HL-60 (cell line): ENCODE results near the gene SLC7A9.

Source experiments
- DNase-seq, 2 experiments: peaks; one replicate each; pipeline ENCODE4 v3.0.0-alpha.2; 2010 to 2020; ENCODE audit warnings: low read depth in 1 of 2, low spot score in 1 of 2
- H3K27ac ChIP-seq: fragments of 250-450 bp; sonication (Bioruptor Pico); replicated peaks from 2 replicates; pipeline ENCODE4 v1.5.1; 2020; ENCODE audit warnings: mild to moderate bottlenecking, moderate library complexity
- H3K27me3 ChIP-seq: fragments of 250-450 bp; sonication (Bioruptor Pico); 2 replicates; pipeline ENCODE4 v1.5.1; 2021; ENCODE audit warnings: mild to moderate bottlenecking, moderate library complexity; ENCODE audit not compliant: insufficient read depth, poor library complexity, severe bottlenecking
- H3K4me3 ChIP-seq: replicated peaks from 2 replicates; pipeline ENCODE4 v1.5.1; 2011; ENCODE audit warnings: mild to moderate bottlenecking, control low read depth, low read length; ENCODE audit not compliant: insufficient read depth
- CTCF ChIP-seq: IDR thresholded peaks from one replicate; pipeline ENCODE4 v1.5.1; 2011; ENCODE audit warnings: low read length, control low read depth, inconsistent platforms; ENCODE audit not compliant: insufficient read depth
- GABPA ChIP-seq: IDR thresholded peaks from 2 replicates; pipeline ENCODE4 v1.6.1; 2012; ENCODE audit warnings: low read depth
- POLR2AphosphoS5 ChIP-seq: IDR thresholded peaks from 2 replicates; pipeline ENCODE4 v1.6.1; 2012; ENCODE audit warnings: low read depth
- REST ChIP-seq: IDR thresholded peaks from 2 replicates; pipeline ENCODE4 v1.6.1; 2012; ENCODE audit warnings: low read depth; ENCODE audit not compliant: insufficient replicate concordance
- SPI1 ChIP-seq: IDR thresholded peaks from 2 replicates; pipeline ENCODE4 v1.6.1; 2012; ENCODE audit warnings: low read depth, mild to moderate bottlenecking, borderline replicate concordance

The SLC7A9 gene

GRCh38 chr19:32814624-32815023 is 54.9 kb downstream of the SLC7A9 start:
- no peak overlapping the region for H3K27ac ChIP-seq
- no peak overlapping the region for H3K4me3 ChIP-seq
- TF ChIP-seq POLR2AphosphoS5 (no peak), GABPA (no peak), CTCF (no peak), SPI1 (no peak), REST (no peak)
- no peak for DNase-seq
- peaks cover 5% of the 10 kb centered on the region for H3K27me3 ChIP-seq

GRCh38 chr19:32813862-32814425 is 55.6 kb downstream of the SLC7A9 start:
- no peak for TF ChIP-seq SPI1
- TF ChIP-seq GABPA = no peak
- TF ChIP-seq POLR2AphosphoS5 = no peak
- TF ChIP-seq CTCF = no peak
- TF ChIP-seq REST = no peak
- DNase-seq = no peak
- Histone ChIP-seq H3K27me3 (peaks cover 5% of the 10 kb centered on the region), H3K4me3 (no peak overlapping the region), H3K27ac (no peak overlapping the region)

DNA sequence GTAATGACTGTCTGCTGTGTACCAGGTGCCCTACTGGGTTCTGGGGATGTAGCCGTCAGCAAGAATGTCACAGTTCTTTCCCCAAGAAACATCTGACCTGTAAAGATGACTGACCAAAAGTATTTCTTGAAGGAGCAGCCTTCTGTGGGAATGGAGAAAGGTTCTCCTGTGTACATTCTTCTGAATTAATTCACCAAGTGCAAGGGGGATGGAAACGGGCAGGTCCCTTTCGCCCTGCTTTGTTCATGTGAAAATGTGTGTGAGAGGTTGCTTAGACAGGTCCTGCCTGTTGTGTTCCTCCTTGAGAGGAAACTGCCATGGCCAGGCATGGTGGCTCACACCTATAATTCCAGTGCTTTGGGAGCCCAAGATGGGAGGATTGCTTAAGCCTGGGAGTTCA is 57.0 kb downstream of the SLC7A9 start:
- TF ChIP-seq POLR2AphosphoS5 = no peak
- no peak for DNase-seq

GRCh38 chr19:32812036-32812435 is 57.5 kb downstream of the SLC7A9 start:
- Histone ChIP-seq H3K27me3 (peaks cover 7% of the 10 kb centered on the region), H3K27ac (no peak overlapping the region), H3K4me3 (no peak overlapping the region)
- DNase-seq = no peak
- TF ChIP-seq CTCF (no peak), GABPA (no peak), POLR2AphosphoS5 (no peak), SPI1 (no peak), REST (no peak)

More for the DNA sequence above, 57.0 kb downstream of the SLC7A9 start:
- Histone ChIP-seq H3K4me3 (no peak overlapping the region), H3K27ac (no peak overlapping the region), H3K27me3 (peaks cover 7% of the 10 kb centered on the region)
